Measurements from ENCODE around the gene ANXA2R.

GRCh38 chr5:43000111-43000840 lies 39.8 kb downstream of the ANXA2R start:
- TF ChIP-seq SP1 (CRISPR knock-in tag; conservative IDR thresholded peaks at IDR 0.05): no peak
- no peak for TF ChIP-seq USF1 (CRISPR knock-in tag; IDR thresholded peaks at IDR 0.05)
- TF ChIP-seq PREB (CRISPR knock-in tag; IDR thresholded peaks at IDR 0.05; ENCODE audit: borderline replicate concordance): no peak
- no peak for TF ChIP-seq FOXP4 (CRISPR knock-in tag; IDR thresholded peaks at IDR 0.05)
